ENCODE data around the gene SRSF9. TPM values are rescaled to one million over a fixed set of nuclear protein-coding genes. Genes with fewer than 3 reads are reported as not detected.
"Not testable (repeated sequence)": the region's sequence is repeated elsewhere in the genome, so short reads cannot be mapped to it uniquely, and the experiment has no call there.

The SRSF9 gene
- total RNA-seq, 5 donors from 2014 or later (not counting 1 experiment from before 2014, with no cell fraction given), result 134 to 149 (median 135) TPM

DNA sequence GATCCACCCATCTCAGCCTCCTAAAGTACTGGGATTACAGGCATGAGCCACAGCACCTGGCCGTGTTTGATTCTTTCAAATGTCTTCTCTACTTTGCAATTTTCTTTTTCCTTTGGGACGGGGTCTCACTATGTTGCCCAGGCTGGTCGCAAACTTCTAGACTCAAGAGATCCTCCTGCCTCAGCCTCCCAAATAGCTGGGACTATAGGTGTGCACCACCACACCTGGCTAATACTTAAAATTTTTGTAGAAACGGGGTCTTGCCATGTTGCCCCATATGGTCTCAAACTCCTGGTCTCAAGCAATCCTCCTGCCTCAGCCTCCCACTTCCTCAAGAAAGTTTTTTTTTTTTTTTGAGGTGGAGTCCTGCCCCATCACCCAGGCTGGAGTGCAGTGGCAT, 21.6 kb downstream of the SRSF9 start:
- peaks cover 13 to 31% of the 10 kb centered on the region in 2 experiments for H3K4me1 ChIP-seq (ENCODE audit: control insufficient read depth in 1 of 2, extremely low read depth in 1 of 2, insufficient read depth in 2 of 2, low read length in 2 of 2)
- Mint-ChIP-seq H3K27me3 (no peaks in the 10 kb centered on the region), H3K9me3 (no peaks in the 10 kb centered on the region), H3K36me3 (peaks cover 16% of the 10 kb centered on the region), H3K27ac (peak overlapping the region in 1 of 2 donors; percentile 34), H3K4me3 (peak overlapping the region; percentile 97 to 98 (median 98)), H3K4me1 (peaks cover 34 to 44% (median 38%) of the 10 kb centered on the region in 3 donors)
- no peaks in the 10 kb centered on the region for H3K27me3 ChIP-seq (replicated peaks in 1 of 2; ENCODE audit: control insufficient read depth in 2 of 2, extremely low read depth in 1 of 2, insufficient read depth in 2 of 2, low read length in 1 of 2)
- peaks cover 0 to 25% of the 10 kb centered on the region in 2 donors for H3K36me3 ChIP-seq (ENCODE audit: control insufficient read depth in 2 of 2, extremely low read depth in 1 of 2, insufficient read depth in 1 of 2, low read length in 1 of 2)
- H3K4me3 ChIP-seq (ENCODE audit: control insufficient read depth in 1 of 2, extremely low read depth in 1 of 2, low read length in 1 of 2), result no peak overlapping the region
- no peaks in the 10 kb centered on the region for H3K9me3 ChIP-seq
- CTCF ChIA-PET, result interaction anchor here (0.6 to 1.2 kb wide), 5 partner anchors 9 to 904 kb away, joined by 3 to 4 read pairs (median 4); partner anchors contain the start of gene ANAPC5 (in 1 of the 2)
- DNase-seq (no peak), ATAC-seq (replicated peaks in 1 of 4) (no peak)
- H3K27ac ChIP-seq (ENCODE audit: low read length), result no peak overlapping the region
- POLR2A ChIA-PET, result no interaction called here
- WGBS (ENCODE audit: insufficient coverage), result 100% methylated on average over 4 of the region's 4 CpGs

- peaks cover 16% of the 10 kb centered on the region for H3K36me3 Mint-ChIP-seq
- peaks cover 13 to 31% of the 10 kb centered on the region in 2 experiments for H3K4me1 ChIP-seq (ENCODE audit: control insufficient read depth in 1 of 2, extremely low read depth in 1 of 2, insufficient read depth in 2 of 2, low read length in 2 of 2)
- H3K27me3 Mint-ChIP-seq; H3K9me3 ChIP-seq; CTCF ChIA-PET; H3K9me3 Mint-ChIP-seq; ATAC-seq (replicated peaks in 1 of 4); DNase-seq; H3K27me3 ChIP-seq (replicated peaks in 1 of 2; ENCODE audit: control insufficient read depth in 2 of 2, extremely low read depth in 1 of 2, insufficient read depth in 2 of 2, low read length in 1 of 2); POLR2A ChIA-PET: not testable (repeated sequence)
- no CpG with 5 or more reads among the region's 17 CpGs for WGBS (ENCODE audit: insufficient coverage)
- H3K4me3 Mint-ChIP-seq, result peak overlapping the region; percentile 97 to 98 (median 98)
- peak overlapping the region; percentile 90 to 96 for H3K27ac Mint-ChIP-seq
- H3K4me3 ChIP-seq (ENCODE audit: control insufficient read depth in 1 of 2, extremely low read depth in 1 of 2, low read length in 1 of 2), result peak overlapping the region; percentile 92 to 99
- peaks cover 34 to 44% (median 38%) of the 10 kb centered on the region in 3 donors for H3K4me1 Mint-ChIP-seq
- peak overlapping the region; percentile 79 for H3K27ac ChIP-seq (ENCODE audit: low read length)
- peaks cover 2 to 26% of the 10 kb centered on the region in 2 donors for H3K36me3 ChIP-seq (ENCODE audit: control insufficient read depth in 2 of 2, extremely low read depth in 1 of 2, insufficient read depth in 1 of 2, low read length in 1 of 2)
Measured at GRCh38 chr12:120446844-120447178, 22.7 kb downstream of the SRSF9 start.

- Mint-ChIP-seq H3K4me1 (peaks cover 34 to 44% (median 38%) of the 10 kb centered on the region in 3 donors), H3K9me3 (no peaks in the 10 kb centered on the region), H3K36me3 (peaks cover 17% of the 10 kb centered on the region), H3K27ac (peak within 1 kb of the TSS; percentile 90 to 96), H3K4me3 (peak within 1 kb of the TSS; percentile 97 to 98 (median 98)), H3K27me3 (no peaks in the 10 kb centered on the region)
- Histone ChIP-seq H3K4me1 (ENCODE audit: control insufficient read depth in 1 of 2, extremely low read depth in 1 of 2, insufficient read depth in 2 of 2, low read length in 2 of 2) (peaks cover 13 to 31% of the 10 kb centered on the region in 2 experiments), H3K27ac (ENCODE audit: low read length) (peak within 1 kb of the TSS; percentile 79), H3K4me3 (ENCODE audit: control insufficient read depth in 1 of 2, extremely low read depth in 1 of 2, low read length in 1 of 2) (peak within 1 kb of the TSS; percentile 92 to 99), H3K27me3 (replicated peaks in 1 of 2; ENCODE audit: control insufficient read depth in 2 of 2, extremely low read depth in 1 of 2, insufficient read depth in 2 of 2, low read length in 1 of 2) (no peaks in the 10 kb centered on the region), H3K9me3 (no peaks in the 10 kb centered on the region), H3K36me3 (ENCODE audit: control insufficient read depth in 2 of 2, extremely low read depth in 1 of 2, insufficient read depth in 1 of 2, low read length in 1 of 2) (peaks cover 2 to 26% of the 10 kb centered on the region in 2 donors)
- CTCF ChIA-PET, result interaction anchor here in 1 of 2 donors (0.8 kb wide), 1 partner anchor 135 kb away, joined by 5 read pairs; the partner anchor contains the start of gene POP5
- POLR2A ChIA-PET, result interaction anchor here in 1 of 2 donors (0.5 kb wide), 1 partner anchor 39 kb away, joined by 6 read pairs; no protein-coding TSS in a partner anchor
- ATAC-seq (replicated peaks in 1 of 4) (peak; percentile 95 to 97 (median 96)), DNase-seq (peak; percentile 68 to 94 (median 83))
- under 1% methylated on average over 66 of the region's 73 CpGs for WGBS (ENCODE audit: insufficient coverage)
Measured at GRCh38 chr12:120445911-120446843, 23.4 kb downstream of the SRSF9 start, which contains the start of the genes GATC and TRIAP1. TSS of gene GATC (plus strand) at chr12:120446444. CDS start at chr12:120446481, 37 bp downstream. TSS of gene TRIAP1 (minus strand) at chr12:120446384. CDS start at chr12:120446372, 12 bp downstream.

- H3K4me1 ChIP-seq (ENCODE audit: control insufficient read depth in 1 of 2, extremely low read depth in 1 of 2, insufficient read depth in 2 of 2, low read length in 2 of 2), result peaks cover 16 to 34% of the 10 kb centered on the region in 2 experiments
- 100% methylated on average over 1 of the region's 2 CpGs for WGBS (ENCODE audit: insufficient coverage)
- Mint-ChIP-seq H3K4me3 (peak overlapping the region; percentile 97 to 98 (median 98)), H3K36me3 (peaks cover 22% of the 10 kb centered on the region), H3K27me3 (no peaks in the 10 kb centered on the region), H3K4me1 (peaks cover 43 to 52% (median 44%) of the 10 kb centered on the region in 3 donors), H3K27ac (no peak overlapping the region), H3K9me3 (no peaks in the 10 kb centered on the region)
- no peaks in the 10 kb centered on the region for H3K27me3 ChIP-seq (replicated peaks in 1 of 2; ENCODE audit: control insufficient read depth in 2 of 2, extremely low read depth in 1 of 2, insufficient read depth in 2 of 2, low read length in 1 of 2)
- no peak for DNase-seq
- H3K4me3 ChIP-seq (ENCODE audit: control insufficient read depth in 1 of 2, extremely low read depth in 1 of 2, low read length in 1 of 2), result no peak overlapping the region
- ChIA-PET CTCF (interaction anchor here in 1 of 2 donors (1.6 kb wide), 1 partner anchor 9 kb away, joined by 4 read pairs; no protein-coding TSS in a partner anchor), POLR2A (interaction anchor here in 1 of 2 donors (0.5 kb wide), 1 partner anchor 1958 kb away, joined by 6 read pairs; no protein-coding TSS in a partner anchor)
- no peak for ATAC-seq (replicated peaks in 1 of 4)
- H3K36me3 ChIP-seq (ENCODE audit: control insufficient read depth in 2 of 2, extremely low read depth in 1 of 2, insufficient read depth in 1 of 2, low read length in 1 of 2), result peaks cover 2 to 36% of the 10 kb centered on the region in 2 donors
- H3K27ac ChIP-seq (ENCODE audit: low read length), result no peak overlapping the region
- no peaks in the 10 kb centered on the region for H3K9me3 ChIP-seq
Measured at GRCh38 chr12:120444676-120445075, 24.9 kb downstream of the SRSF9 start.

DNA sequence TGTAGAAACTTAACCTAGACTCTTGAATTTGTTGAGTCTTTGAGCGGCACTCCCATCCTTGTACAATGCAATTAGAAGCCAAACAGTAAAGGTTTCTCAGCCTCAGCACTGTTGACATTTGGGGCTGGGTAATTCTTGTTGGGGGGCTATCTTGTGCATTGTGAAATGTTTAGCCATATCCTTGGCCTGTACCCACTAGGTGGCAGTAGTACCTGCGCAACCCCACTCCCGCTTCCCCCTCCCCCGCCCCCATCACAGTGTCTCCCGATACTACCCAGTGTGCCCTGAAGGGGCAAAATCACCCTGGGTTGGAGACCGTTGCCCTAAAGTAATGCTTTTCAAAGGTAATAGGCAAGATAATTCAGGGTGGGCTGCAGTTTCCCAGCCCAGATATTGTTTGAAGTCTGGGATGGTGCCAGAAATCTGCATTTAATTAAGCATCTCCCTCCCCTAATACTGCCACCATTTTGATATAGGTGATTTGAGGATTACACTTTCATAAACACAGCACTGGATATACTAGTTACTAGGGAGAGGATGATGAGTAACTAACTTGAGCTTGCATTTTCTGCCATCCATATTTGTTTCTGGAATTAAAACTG, 29.8 kb downstream of the SRSF9 start:
- Mint-ChIP-seq H3K9me3 (no peaks in the 10 kb centered on the region), H3K4me1 (peaks cover 29 to 39% (median 33%) of the 10 kb centered on the region in 3 donors), H3K4me3 (peak overlapping the region in 2 of 3 donors; percentile 60 to 86), H3K36me3 (peaks cover 17% of the 10 kb centered on the region), H3K27me3 (no peaks in the 10 kb centered on the region), H3K27ac (peak overlapping the region in 1 of 2 donors; percentile 28)
- ChIA-PET CTCF (interaction anchor here in 1 of 2 donors (0.9 to 1.4 kb wide), 5 partner anchors 12 to 142 kb away, joined by 3 to 6 read pairs (median 4); partner anchors contain the start of gene POP5), POLR2A (interaction anchor here (0.6 to 1.0 kb wide), 3 partner anchors 25 to 1611 kb away, joined by 3 to 4 read pairs (median 4); no protein-coding TSS in a partner anchor)
- ATAC-seq (replicated peaks in 1 of 4), result peak; percentile 30 to 44 (median 36)
- peak; percentile 46 to 91 (median 72) for DNase-seq
- H3K9me3 ChIP-seq, result no peaks in the 10 kb centered on the region
- H3K4me3 ChIP-seq (ENCODE audit: control insufficient read depth in 1 of 2, extremely low read depth in 1 of 2, low read length in 1 of 2), result no peak overlapping the region
- peaks cover 2 to 30% of the 10 kb centered on the region in 2 donors for H3K36me3 ChIP-seq (ENCODE audit: control insufficient read depth in 2 of 2, extremely low read depth in 1 of 2, insufficient read depth in 1 of 2, low read length in 1 of 2)
- peaks cover 20 to 26% of the 10 kb centered on the region in 2 experiments for H3K4me1 ChIP-seq (ENCODE audit: control insufficient read depth in 1 of 2, extremely low read depth in 1 of 2, insufficient read depth in 2 of 2, low read length in 2 of 2)
- H3K27ac ChIP-seq (ENCODE audit: low read length), result peak overlapping the region; percentile 49
- 0% methylated on average over 3 of the region's 6 CpGs for WGBS (ENCODE audit: insufficient coverage)
- H3K27me3 ChIP-seq (replicated peaks in 1 of 2; ENCODE audit: control insufficient read depth in 2 of 2, extremely low read depth in 1 of 2, insufficient read depth in 2 of 2, low read length in 1 of 2), result no peaks in the 10 kb centered on the region
